ENCODE data around the gene DUT. TPM values are rescaled to one million over a fixed set of nuclear protein-coding genes. Genes with fewer than 3 reads are reported as not detected.

DUT gene
- total RNA-seq, 1 donor from 2014 or later, result 91.9 TPM

GRCh38 chr15:48371550-48371949 is 40.3 kb downstream of the DUT start:
- no peak for DNase-seq

DNA sequence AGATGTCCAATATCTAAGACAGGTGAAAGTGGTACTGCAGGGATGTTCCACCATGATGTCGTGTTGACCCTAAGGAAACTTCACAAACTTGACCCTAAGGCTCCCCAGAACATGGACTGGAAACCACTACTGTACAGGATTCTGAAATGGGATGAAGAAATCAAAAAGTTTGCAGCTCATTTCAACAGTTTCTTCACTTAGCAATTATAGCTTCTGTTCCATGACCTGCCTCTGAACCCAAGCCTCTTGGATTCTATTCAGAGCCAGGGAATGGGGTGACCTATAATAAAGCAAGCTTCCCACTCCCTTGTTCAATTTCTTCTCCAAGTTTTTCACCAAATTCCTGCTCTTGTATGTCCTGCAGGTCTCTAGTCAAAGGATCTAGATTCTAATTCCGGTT is 40.7 kb downstream of the DUT start:
- DNase-seq, result no peak

GRCh38 chr15:48373821-48374451 is 42.7 kb downstream of the DUT start:
- DNase-seq, result no peak

- DNase-seq, result no peak
Observed at GRCh38 chr15:48374472-48374871, 43.2 kb downstream of the DUT start.

GRCh38 chr15:48375767-48376166 is 44.5 kb downstream of the DUT start:
- no peak for DNase-seq

DNA sequence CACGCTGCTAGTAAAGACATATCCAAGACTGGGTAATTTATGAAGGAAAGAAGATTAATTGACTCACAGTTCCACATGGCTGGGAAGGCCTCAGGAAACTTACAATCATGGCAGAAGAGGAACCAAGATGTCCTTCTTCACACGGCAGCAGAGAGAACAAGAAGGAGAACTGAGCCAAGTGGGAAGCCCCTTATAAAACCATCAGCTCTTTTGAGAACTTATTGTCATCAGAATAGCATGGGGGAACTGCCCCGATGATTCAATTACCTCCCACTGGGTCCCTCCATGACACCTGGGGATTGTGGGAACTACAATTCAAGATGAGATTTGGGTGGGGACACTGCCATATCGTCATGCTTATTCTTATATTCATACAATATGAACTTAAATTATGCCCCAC is 49.0 kb downstream of the DUT start:
- no peak for DNase-seq

- no peak for DNase-seq
Observed at GRCh38 chr15:48381861-48382260, 50.6 kb downstream of the DUT start.

GRCh38 chr15:48383031-48383430 is 51.8 kb downstream of the DUT start:
- no peak for DNase-seq

DNA sequence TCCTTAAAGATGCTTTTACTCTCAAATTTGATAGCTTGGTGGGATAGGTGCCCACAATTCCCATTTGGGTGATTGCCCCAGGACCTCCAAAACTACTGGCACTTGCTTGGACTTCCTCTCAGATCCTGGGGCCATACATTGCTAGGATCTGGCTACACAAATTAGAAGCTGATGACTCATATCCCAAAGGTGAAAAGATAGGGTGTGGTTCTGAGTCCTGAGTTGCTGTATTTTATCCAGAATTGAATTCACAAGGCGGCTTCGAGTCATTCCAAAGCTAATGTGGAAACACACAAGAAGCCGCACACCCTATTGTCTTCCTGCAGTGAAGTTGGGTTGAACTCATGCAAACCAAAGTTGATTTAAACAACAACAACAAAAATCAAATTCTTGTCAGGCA is 53.4 kb downstream of the DUT start:
- DNase-seq, result no peak

GRCh38 chr15:48385031-48385830 is 54.0 kb downstream of the DUT start:
- no peak for DNase-seq

GRCh38 chr15:48388016-48388851 is 57.0 kb downstream of the DUT start:
- peak; percentile 78 for DNase-seq

DNA sequence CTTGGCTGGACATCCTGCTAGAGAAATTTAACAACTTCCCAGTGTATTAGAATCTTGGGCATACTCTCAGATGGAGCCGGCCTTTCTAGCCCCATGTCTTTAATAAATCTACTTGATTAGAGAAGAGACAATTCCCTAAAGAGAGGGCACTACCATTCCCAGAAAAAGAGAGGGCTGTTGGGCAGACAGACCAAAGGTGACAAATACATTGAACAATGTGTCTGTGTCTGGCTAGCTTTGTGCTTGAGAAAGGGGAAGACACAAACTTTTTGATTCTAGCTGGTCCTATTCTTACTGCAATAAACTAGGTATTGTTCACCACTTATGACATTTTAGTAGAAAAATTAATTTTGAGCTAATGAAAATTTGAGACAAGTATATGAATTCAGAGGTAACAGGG is 57.7 kb downstream of the DUT start:
- no peak for DNase-seq

GRCh38 chr15:48389691-48390143 is 58.5 kb downstream of the DUT start:
- DNase-seq, result peak; percentile 70

GRCh38 chr15:48391950-48392349 is 60.7 kb downstream of the DUT start:
- DNase-seq, result no peak

GRCh38 chr15:48392356-48392755 is 61.1 kb downstream of the DUT start:
- DNase-seq, result peak; percentile 79

Small RNA genes within 50 kb of the gene (small RNA-seq; reads per million reads assigned to genes)
- gene RF00019 (ENCODE audit: low replicate concordance), result not detected

Other genes with a start within 250 kb of the DUT start
- gene SLC24A5, start 210.4 kb upstream of the DUT start, total RNA-seq, result not detected
- gene MYEF2, start 153.1 kb upstream of the DUT start, total RNA-seq, result 10.6 TPM
- gene CTXN2, start 139.8 kb upstream of the DUT start, total RNA-seq, result not detected
- gene SLC12A1, start 125.1 kb upstream of the DUT start, total RNA-seq, result not detected

Measured in tongue (tissue), 3 donors.